Thoracic aorta (tissue), 2 donors: ENCODE data around the gene HNRNPF. TPM values are rescaled to one million over a fixed set of nuclear protein-coding genes. Genes with fewer than 3 reads are reported as not detected.
A peak's percentile ranks its signal among the peaks of the same experiment; 100 is the strongest.

Source experiments
- ATAC-seq: fragments of 150-250 bp; one replicate; pipeline ENCODE4 v1.8.0; 2017; ENCODE audit warnings: low read depth; ENCODE audit not compliant: insufficient number of reproducible peaks, low FRiP score
- DNase-seq: peaks from one replicate; pipeline ENCODE4 v3.0.0-alpha.2; 2020; ENCODE audit warnings: low spot score
- H3K27ac ChIP-seq, 2 donors: fragments of 200-600 bp; sonication (generic); 1 replicate in 1 of 2; 2 replicates in 1 of 2; pipeline ENCODE4 v1.5.1; 2016; ENCODE audit warnings: mild to moderate bottlenecking in 2 of 2, moderate library complexity in 2 of 2
- H3K27me3 ChIP-seq: fragments of 200-600 bp; sonication (generic); replicated peaks from 2 replicates; pipeline ENCODE4 v1.6.0; 2016; ENCODE audit warnings: mild to moderate bottlenecking; ENCODE audit not compliant: insufficient read depth
- H3K36me3 ChIP-seq: fragments of 200-600 bp; sonication (generic); one replicate; pipeline ENCODE4 v1.5.1; 2016
- H3K4me1 ChIP-seq, 2 donors: fragments of 200-600 bp; sonication (generic); 1 replicate in 1 of 2; 2 replicates in 1 of 2; pipeline versions ENCODE4 v1.5.1 to v1.6.0; 2016; ENCODE audit warnings: low read depth in 2 of 2, mild to moderate bottlenecking in 1 of 2; ENCODE audit not compliant: control insufficient read depth in 1 of 2
- H3K4me3 ChIP-seq: fragments of 200-600 bp; sonication (generic); 2 replicates; pipeline ENCODE4 v1.5.1; 2016; ENCODE audit warnings: mild to moderate bottlenecking
- H3K9me3 ChIP-seq: fragments of 200-600 bp; sonication (generic); 2 replicates; pipeline ENCODE4 v1.5.1; 2016
- CTCF ChIP-seq: fragments of 200-600 bp; sonication (generic); IDR thresholded peaks from one replicate; pipeline ENCODE4 v1.5.1; 2019; ENCODE audit warnings: antibody characterized with exemption
- total RNA-seq, 2 donors: library from RNA; depleted of rRNA; stranded (reverse); fragments of >200 nt; gene quantifications; one replicate each; pipeline versions ENCODE4 v1.1.0 to v1.2.3, GENCODE V29; 2016

HNRNPF gene
- total RNA-seq, 2 donors from 2014 or later: 86.6 to 137 TPM

GRCh38 chr10:43419997-43420368 lies 11.0 kb upstream of the HNRNPF start:
- Histone ChIP-seq H3K9me3 (no peaks in the 10 kb centered on the region), H3K4me1 (peaks cover 8 to 12% of the 10 kb centered on the region in 2 donors), H3K27me3 (no peaks in the 10 kb centered on the region), H3K36me3 (no peaks in the 10 kb centered on the region), H3K4me3 (peak overlapping the region; percentile 76), H3K27ac (peak overlapping the region; percentile 97 to 99)
- ATAC-seq: peak; percentile 16
- TF ChIP-seq CTCF: no peak
- DNase-seq: no peak

GRCh38 chr10:43417950-43418768 lies 9.2 kb upstream of the HNRNPF start:
- Histone ChIP-seq H3K27ac (no peak overlapping the region), H3K9me3 (no peaks in the 10 kb centered on the region), H3K4me3 (peak overlapping the region; percentile 35), H3K36me3 (no peaks in the 10 kb centered on the region), H3K4me1 (peaks cover 8 to 12% of the 10 kb centered on the region in 2 donors), H3K27me3 (no peaks in the 10 kb centered on the region)
- ATAC-seq: no peak
- no peak for DNase-seq
- no peak for TF ChIP-seq CTCF

GRCh38 chr10:43415544-43415943 lies 6.6 kb upstream of the HNRNPF start:
- Histone ChIP-seq H3K36me3 (no peaks in the 10 kb centered on the region), H3K27ac (no peak overlapping the region), H3K4me1 (peaks cover 4 to 6% of the 10 kb centered on the region in 2 donors), H3K4me3 (no peak overlapping the region), H3K27me3 (no peaks in the 10 kb centered on the region), H3K9me3 (no peaks in the 10 kb centered on the region)
- TF ChIP-seq CTCF: no peak
- DNase-seq: no peak
- no peak for ATAC-seq

- ATAC-seq: no peak
- no peak for TF ChIP-seq CTCF
- Histone ChIP-seq H3K9me3 (no peaks in the 10 kb centered on the region), H3K4me1 (peaks cover 1 to 10% of the 10 kb centered on the region in 2 donors), H3K4me3 (no peak overlapping the region), H3K27me3 (no peaks in the 10 kb centered on the region), H3K27ac (no peak overlapping the region), H3K36me3 (no peaks in the 10 kb centered on the region)
- no peak for DNase-seq
These were observed 2.5 kb upstream of the HNRNPF start for GRCh38 chr10:43411536-43411935.

- DNase-seq (no peak), ATAC-seq (no peak)
- Histone ChIP-seq H3K4me3 (peak overlapping the region; percentile 85), H3K9me3 (no peaks in the 10 kb centered on the region), H3K36me3 (no peaks in the 10 kb centered on the region), H3K27me3 (no peaks in the 10 kb centered on the region), H3K27ac (no peak overlapping the region), H3K4me1 (peaks cover 13 to 22% of the 10 kb centered on the region in 2 donors)
- no peak for TF ChIP-seq CTCF
These were observed 1.4 kb upstream of the HNRNPF start for GRCh38 chr10:43410345-43410744.
